Brain microvascular endothelial cell (primary cell): Measurements from ENCODE around the gene AGBL1.

Experiments used
- DNase-seq: peaks from one replicate; pipeline ENCODE4 v3.0.0-alpha.2; 2020
- H3K27ac ChIP-seq: fragments of 250-450 bp; sonication (Bioruptor Pico); 2 replicates; pipeline ENCODE4 v1.5.1; 2020; ENCODE audit warnings: mild to moderate bottlenecking, moderate library complexity
- H3K27me3 ChIP-seq: fragments of 250-450 bp; sonication (Bioruptor Pico); replicated peaks from 2 replicates; pipeline ENCODE4 v1.5.1; 2020; ENCODE audit warnings: mild to moderate bottlenecking
- H3K36me3 ChIP-seq: fragments of 250-450 bp; sonication (Bioruptor Pico); replicated peaks from 2 replicates; pipeline ENCODE4 v1.5.1; 2020; ENCODE audit warnings: mild to moderate bottlenecking
- H3K4me3 ChIP-seq: 2 replicates; pipeline ENCODE4 v1.5.1; 2011; ENCODE audit warnings: low read depth, mild to moderate bottlenecking, control low read depth, low read length, moderate library complexity
- in situ Hi-C: cut with HindIII; loops from 2 replicates; pipeline ENCODE4 v1.10.0; 2017; ENCODE audit warnings: low sequenced_read_pairs, low pct_ligation_motif_present
- TF ChIP-seq, protein P1 (sequence below): IDR thresholded peaks from 2 replicates; pipeline ENCODE4 v1.5.1; 2011; ENCODE audit warnings: low read depth, mild to moderate bottlenecking, moderate library complexity, low read length, control low read depth, inconsistent platforms; ENCODE audit errors: missing control alignments

The AGBL1 gene

GRCh38 chr15:86399041-86399954 lies 319.6 kb downstream of the AGBL1 start:
- in situ Hi-C loops = no loop called here
- Histone ChIP-seq H3K4me3 (no peak overlapping the region), H3K27me3 (no peaks in the 10 kb centered on the region), H3K36me3 (no peaks in the 10 kb centered on the region), H3K27ac (no peak overlapping the region)
- TF ChIP-seq, protein P1, sequence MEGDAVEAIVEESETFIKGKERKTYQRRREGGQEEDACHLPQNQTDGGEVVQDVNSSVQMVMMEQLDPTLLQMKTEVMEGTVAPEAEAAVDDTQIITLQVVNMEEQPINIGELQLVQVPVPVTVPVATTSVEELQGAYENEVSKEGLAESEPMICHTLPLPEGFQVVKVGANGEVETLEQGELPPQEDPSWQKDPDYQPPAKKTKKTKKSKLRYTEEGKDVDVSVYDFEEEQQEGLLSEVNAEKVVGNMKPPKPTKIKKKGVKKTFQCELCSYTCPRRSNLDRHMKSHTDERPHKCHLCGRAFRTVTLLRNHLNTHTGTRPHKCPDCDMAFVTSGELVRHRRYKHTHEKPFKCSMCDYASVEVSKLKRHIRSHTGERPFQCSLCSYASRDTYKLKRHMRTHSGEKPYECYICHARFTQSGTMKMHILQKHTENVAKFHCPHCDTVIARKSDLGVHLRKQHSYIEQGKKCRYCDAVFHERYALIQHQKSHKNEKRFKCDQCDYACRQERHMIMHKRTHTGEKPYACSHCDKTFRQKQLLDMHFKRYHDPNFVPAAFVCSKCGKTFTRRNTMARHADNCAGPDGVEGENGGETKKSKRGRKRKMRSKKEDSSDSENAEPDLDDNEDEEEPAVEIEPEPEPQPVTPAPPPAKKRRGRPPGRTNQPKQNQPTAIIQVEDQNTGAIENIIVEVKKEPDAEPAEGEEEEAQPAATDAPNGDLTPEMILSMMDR = no peak
- no peak for DNase-seq

DNA sequence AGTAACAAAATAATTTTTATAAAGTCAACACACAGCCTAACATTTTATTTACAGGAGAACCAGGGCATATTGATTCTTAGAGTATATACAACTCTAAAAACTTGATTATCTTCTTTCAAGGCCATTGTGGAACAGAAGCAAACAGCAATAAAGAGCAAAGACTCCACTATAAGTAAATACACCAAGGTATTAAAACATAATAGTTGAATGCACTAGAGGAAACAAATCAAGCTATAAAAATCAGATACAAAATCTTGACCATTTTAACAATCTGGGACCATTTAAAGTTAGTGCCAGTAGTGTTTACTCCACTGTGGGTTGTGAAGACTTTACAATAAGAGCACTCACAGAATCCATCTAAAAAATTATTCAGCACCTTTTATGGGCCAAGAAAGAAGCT lies 323.6 kb downstream of the AGBL1 start:
- no peak for DNase-seq
- Histone ChIP-seq H3K27me3 (no peaks in the 10 kb centered on the region), H3K27ac (no peak overlapping the region), H3K36me3 (no peaks in the 10 kb centered on the region), H3K4me3 (no peak overlapping the region)
- in situ Hi-C loops = no loop called here
- TF ChIP-seq, protein P1 = no peak

DNA sequence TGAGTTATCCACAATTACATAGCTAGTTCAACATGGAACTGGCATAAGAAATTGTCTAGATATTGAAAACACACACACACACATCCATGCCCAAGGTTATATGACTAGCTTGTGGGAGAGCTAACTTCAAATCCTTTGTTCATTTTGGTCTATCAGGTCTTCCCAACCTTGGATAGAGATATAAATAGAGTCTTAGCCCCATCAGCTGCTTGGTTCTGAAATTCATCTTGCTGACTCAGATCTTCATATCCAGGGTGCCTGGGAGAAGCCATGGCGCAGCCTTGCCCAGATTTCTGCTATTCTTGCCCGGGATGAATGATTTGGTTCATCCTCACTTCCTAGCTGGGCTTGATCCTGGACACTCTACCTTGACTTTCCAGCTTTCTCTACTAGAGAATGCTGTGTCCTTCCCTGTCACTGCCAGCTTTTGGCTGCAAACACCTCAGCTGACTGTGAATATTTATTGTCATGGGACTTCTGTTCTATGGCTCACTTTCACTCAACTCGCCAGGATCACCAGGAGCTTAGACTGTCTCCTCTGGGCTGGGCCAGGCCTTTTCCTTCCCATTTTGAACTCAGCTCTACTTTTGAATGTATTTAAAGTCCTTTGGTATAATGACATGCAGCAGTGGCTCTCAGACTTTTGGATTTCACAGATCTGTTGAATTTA lies 324.4 kb downstream of the AGBL1 start:
- no peaks in the 10 kb centered on the region for H3K27me3 ChIP-seq
- TF ChIP-seq, protein P1 = no peak
- DNase-seq = no peak
- no peak overlapping the region for H3K27ac ChIP-seq
- H3K4me3 ChIP-seq = no peak overlapping the region
- in situ Hi-C loops = no loop called here
- H3K36me3 ChIP-seq = no peaks in the 10 kb centered on the region

DNA sequence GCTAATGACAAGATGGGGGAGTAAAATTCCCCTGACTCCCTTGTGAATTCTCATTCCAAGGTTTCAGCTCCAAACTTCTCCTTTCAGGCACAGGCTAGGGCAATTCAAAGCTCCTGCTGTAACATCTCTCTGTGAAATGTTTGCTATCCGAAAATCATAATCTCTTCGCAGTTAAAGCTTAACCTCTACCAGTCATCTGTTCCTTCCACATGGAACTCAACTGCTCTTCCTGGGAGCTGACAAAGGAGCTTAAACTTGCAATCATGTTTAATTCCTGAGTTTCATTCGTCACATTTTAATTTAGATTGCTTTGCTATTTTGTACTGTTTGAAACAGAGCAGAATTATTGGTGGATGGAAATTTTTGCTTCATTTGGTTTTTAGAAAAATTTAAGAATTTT lies 328.6 kb downstream of the AGBL1 start:
- no peaks in the 10 kb centered on the region for H3K27me3 ChIP-seq
- no peak for DNase-seq
- H3K27ac ChIP-seq = no peak overlapping the region
- H3K36me3 ChIP-seq = no peaks in the 10 kb centered on the region
- TF ChIP-seq, protein P1 = no peak
- no peak overlapping the region for H3K4me3 ChIP-seq
- in situ Hi-C loops = no loop called here

DNA sequence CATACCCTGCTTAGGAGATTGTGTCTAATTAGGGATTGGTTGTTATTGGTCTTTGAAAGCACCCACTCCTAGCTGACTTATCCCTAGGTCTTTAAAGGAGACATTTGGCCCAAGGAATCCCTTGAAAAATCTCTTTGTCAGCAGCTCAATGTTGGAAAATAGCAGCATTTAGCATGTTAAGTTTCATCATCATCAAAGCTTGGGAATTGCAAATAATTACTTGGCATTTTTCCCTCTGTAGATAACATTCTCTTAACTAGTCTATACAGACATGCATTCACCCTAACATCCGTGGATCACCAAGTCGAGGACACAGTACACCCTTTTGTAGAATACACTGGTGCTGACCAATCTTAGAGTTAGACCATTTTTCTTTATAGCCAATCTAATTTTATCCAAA lies 332.2 kb downstream of the AGBL1 start:
- Histone ChIP-seq H3K4me3 (no peak overlapping the region), H3K36me3 (no peaks in the 10 kb centered on the region), H3K27ac (no peak overlapping the region), H3K27me3 (no peaks in the 10 kb centered on the region)
- TF ChIP-seq, protein P1 = no peak
- in situ Hi-C loops = no loop called here
- no peak for DNase-seq
